ENCODE measurements around the gene MYO16.

DNA sequence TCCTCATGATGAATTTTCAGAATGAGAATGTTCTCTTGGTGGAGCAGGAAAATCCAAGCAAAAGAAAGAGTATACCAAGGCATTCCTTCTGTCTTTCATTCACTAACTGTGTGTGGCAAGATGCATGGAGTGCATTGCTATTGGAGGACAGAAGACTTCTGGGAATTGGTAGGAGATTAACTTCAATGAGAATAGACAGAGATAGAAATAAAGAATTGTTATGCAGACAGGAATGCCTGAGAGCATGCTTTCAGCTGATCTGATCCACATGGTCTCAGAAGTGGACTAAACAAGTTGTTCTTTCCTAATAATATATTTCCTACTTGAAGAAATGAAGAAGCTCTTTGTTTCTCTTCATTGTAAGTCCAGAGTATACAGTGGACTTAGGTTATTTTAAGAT is 303.6 kb downstream of the MYO16 start:
- TF ChIP-seq GATA2 (IDR thresholded peaks at IDR 0.05; ENCODE audit: low read depth, low read length) (no peak), GATA3 (IDR thresholded peaks at IDR 0.05; ENCODE audit: low read depth, low read length) (no peak)
